Right ventricle myocardium superior (tissue), 1 donor: ENCODE data around the gene HLA-DMA. TPM values are rescaled to one million over a fixed set of nuclear protein-coding genes. Genes with fewer than 3 reads are reported as not detected.
A peak's percentile ranks its signal among the peaks of the same experiment; 100 is the strongest.

Source experiments
- ATAC-seq: fragments of 200-7000 bp; cut with Tn5 transposase; one replicate; pipeline ENCODE4 v1.9.1; 2020; ENCODE audit warnings: mild to moderate bottlenecking; ENCODE audit not compliant: poor library complexity
- DNase-seq: peaks from one replicate; pipeline ENCODE4 v3.0.0-alpha.2; 2020
- intact Hi-C: fragments of 100-400 bp; cut with DNase I; formaldehyde crosslinking; loops from one replicate; pipeline ENCODE4 v1.11.2; 2022
- total RNA-seq: library from RNA; stranded (reverse); fragmentation: NEBNext Ultra II Directional; extraction: Animal tissue kit (Norgen Biotek cat#: 25700); gene quantifications from one replicate; pipeline ENCODE4 v1.2.1, GENCODE V29; 2021
- donor health status: DM: no; HTN: yes; CAD: no; lungs with severe emphysema.

The HLA-DMA gene
- total RNA-seq, 1 donor from 2014 or later, result 16.3 TPM

DNA sequence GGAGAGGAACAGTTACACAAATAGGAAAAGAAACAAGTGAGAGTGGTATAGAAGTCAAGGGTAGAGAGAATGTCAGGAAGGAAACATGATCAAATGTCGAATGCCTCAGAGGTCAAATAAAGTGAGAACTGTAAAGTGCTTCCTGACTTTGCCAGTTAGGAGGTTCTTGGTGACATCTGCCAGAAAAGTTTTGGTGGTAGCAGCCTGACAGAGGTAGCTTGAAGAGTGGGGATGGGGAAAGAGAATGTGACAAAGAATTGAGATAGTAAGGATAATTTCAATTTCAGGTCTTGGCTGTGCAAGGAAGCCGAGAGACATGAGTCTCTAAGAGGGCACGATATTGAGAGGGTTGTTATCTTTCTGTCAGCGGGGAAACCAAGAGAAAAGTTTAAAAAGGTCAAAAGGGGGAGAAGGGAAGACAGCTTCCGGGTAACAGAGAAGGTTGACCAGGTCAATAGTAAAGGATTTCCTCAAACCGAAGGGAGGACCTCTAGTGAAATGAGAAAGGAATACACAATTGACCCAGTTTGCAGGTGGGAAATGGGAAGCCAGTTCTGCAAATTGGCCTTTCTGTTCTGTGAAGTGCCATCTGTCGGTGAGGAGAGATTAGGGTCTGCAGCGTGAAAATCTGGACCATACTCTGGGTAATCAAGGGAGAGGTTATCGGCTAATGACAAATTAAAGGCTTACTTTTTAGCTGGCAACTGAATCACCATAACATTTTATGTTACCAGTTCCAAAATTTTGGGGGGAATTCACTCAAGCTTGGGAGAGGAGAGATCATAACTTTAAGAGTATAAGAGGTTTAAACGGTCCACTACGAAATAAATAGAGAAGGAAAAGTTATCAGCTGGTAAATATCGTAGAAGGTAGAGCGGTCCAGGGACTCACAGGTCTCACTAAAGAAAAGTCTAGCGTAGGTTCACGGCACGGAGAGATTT, 14.5 kb upstream of the HLA-DMA start:
- no peak for DNase-seq
- ATAC-seq, result no peak
- intact Hi-C loops, result no loop called here

DNA sequence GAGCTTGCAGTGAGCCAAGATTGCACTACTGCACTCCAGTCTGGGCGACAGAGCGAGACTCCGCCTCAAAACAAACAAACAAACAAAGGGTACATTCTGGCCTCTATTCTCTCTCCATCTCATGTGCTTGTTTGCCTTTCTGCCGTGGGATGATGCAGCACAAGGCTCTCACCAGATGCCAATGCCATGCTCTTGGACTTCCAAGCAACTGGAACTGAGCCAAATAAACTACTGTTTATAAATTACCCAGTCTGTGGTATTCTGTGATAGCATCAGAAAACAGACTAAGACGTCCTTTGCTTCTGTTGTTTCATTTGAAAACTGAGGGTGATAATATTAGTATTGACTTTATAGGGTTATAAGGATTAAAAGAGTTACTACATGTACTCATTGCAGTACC, 11.9 kb upstream of the HLA-DMA start:
- intact Hi-C loops, result no loop called here
- ATAC-seq (no peak), DNase-seq (no peak)

DNA sequence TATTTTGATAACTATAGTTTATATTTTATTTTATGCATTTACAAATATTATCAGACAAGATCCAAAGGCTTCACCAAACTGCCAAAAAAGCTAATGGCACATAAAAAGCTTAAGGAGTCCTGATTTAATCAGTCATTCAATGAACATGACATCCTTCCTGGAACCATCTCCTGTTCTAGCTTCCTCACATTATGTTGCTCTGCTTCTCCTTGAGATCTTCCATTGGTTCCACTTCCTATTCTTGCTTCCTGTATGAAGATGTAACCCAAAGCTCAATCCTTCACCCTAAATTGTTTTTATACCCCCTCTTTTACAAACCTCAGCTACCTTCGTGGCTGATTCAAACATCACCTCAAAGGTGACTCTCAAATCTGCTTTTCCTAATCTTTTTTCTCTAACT, 11.0 kb upstream of the HLA-DMA start:
- DNase-seq (no peak), ATAC-seq (no peak)
- intact Hi-C loops, result no loop called here

DNA sequence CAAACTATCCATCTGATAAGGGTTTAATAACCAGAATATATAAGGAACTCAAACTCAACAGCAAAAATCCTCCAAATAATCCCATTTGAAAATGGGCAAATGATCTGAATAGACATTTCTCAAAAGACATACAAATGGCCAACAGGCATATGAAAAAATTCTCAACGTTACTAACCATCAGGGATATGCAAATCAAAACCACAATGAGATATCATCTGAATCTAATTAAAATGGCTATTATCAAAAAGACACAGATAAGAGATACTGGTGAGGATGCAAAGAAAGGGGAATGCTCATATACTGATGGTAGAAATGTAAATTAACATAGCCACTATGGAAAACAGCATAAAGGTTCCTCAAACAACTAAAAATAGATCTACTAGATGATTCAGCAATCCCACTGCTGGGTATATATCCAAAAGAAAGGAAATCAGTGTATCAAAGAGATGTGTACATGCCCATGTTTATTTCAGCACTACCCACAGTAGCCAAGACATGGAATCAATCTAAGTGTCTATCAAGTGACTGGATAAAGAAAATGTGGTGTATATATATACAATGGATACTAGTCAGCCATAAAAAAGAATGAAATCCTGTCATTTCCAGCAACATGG, 9.4 kb upstream of the HLA-DMA start:
- ATAC-seq, result no peak
- intact Hi-C loops, result no loop called here

DNA sequence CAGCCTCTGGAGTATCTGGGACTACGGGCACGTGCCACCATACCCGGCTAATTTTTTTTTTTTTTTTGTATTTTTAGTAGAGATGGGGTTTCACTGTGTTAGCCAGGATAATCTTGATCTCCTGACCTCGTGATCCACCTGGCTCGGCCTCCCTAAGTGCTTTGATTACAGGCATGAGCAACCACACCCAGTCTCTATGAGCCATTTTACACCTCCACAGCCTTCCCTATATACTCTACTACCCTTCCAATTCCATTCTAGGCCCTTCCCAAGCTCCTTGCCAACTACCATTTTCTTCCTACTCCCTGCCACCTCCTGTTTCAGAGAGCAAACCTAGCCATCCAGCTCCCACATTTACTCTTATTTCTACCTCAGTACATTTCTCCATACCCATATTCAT, 7.7 kb upstream of the HLA-DMA start:
- intact Hi-C loops, result no loop called here
- ATAC-seq (no peak), DNase-seq (no peak)

More for the DNA sequence above, 9.4 kb upstream of the HLA-DMA start:
- DNase-seq, result no peak

DNA sequence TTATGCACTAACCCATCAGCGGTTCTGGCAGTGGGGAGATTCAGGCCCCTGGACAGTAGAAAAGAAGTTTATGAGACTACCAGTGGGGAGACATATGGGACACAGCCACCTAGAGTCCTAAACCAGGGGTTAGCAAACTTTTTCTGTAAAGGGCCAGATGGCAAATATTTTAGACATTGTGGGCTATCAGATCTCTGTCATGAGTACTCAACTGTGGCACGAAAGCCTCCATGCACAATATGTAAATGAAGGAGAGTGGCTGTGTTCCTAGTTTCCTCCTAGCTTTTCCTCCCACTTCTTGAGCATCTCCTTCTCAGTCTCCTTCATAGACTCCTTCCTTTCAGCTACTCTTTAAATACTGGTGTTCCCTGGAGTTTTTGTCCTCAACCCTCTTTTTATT, 3.3 kb upstream of the HLA-DMA start:
- intact Hi-C loops, result no loop called here
- ATAC-seq, result no peak
- DNase-seq, result no peak

DNA sequence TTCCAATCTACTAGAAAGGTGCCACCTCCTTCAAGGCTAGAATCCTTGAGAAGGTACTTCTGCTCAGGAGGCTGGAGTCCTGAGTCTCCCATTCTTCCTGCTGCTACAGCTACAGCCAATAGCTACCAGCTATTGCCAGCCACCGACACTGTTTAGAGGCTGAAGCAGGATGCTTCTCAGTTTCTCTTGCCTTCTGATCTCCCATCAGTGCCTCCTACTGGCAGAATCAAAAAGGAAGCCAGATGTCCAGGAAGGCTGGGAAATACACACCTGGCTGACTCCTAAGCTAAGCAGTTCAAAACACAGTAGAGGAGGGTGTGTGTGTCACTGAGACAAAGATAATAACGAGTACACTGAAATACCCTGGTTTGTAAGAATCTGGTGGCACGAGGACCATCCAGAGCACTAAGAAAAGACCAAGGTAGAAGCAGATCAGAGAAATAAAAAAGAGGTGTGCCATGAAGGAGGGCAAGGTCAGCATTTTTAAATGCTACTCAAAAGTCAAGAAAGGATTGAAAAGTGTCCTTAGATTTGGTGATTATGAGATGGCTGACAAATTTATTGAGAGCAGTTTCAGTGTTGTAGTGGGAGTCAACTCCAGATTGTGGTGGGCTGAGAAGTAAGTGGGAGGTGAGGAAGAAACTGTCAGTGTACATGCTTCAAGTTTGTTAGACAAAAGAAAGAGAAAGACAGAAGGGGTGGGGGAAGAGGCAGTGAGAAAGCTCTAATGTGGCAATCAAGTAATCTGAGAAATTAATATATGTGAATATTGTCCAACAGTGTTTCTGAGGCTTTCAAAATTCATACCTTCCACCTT, 2.3 kb upstream of the HLA-DMA start:
- intact Hi-C loops, result no loop called here
- ATAC-seq (no peak), DNase-seq (no peak)

DNA sequence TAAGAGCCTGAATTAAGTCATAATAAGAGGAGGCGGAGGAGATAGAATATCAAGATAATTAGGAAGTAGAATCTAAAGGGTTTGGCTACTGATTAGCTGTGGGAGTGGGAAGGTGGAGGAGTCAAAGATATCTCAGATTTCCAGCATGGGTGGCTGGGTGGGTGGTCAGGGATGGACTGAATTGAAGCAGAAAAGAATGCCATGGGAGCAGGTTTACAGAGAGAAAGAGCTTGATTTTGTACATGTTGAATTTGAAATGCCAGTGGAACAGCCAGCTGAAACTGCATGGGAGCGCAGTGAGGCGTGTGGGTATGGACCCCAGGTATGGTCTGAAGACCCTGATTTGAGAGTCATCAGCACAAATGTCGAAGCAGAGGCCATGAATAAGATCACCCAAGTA, 1.4 kb upstream of the HLA-DMA start:
- no peak for DNase-seq
- intact Hi-C loops, result no loop called here
- ATAC-seq, result no peak

DNA sequence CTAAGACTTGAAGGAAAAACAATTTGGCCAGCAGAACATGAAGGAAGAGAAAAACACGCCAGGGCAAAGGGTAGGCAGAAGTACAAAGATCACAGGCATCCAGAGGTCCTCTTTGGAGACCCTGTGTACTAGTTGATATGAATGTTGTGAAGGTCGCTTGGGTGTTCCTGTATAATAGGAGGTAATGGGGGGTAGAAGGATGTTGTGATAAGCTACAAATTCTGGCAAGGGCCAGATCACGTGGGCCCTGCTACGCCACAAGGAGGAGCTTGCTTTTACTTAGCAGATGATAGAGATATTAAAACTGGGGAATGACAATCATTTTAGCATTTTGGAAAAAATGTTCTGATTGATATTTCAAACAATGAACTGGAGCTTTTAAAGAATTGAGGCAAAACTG, 878 bp upstream of the HLA-DMA start:
- ATAC-seq (no peak), DNase-seq (no peak)
- intact Hi-C loops, result no loop called here

DNA sequence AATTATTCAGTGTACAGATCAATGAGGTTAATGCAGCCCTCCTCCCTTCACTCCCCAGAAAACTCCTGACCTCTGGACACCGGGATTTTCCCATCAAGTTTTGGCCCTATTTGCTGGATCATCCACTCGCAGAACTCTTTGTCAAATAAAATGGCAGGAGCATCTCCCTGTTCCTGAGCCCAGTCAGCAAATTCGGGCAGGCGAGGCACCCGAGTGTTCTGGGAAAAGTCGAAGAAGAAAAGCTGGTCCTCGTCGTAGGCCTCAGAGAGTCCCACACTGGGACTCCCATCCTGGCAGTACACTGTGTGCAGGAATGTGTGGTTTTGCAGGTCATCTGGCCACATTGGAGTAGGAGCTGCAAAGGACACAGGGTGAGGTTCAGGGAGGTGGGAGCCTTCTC, 2.4 kb downstream of the HLA-DMA start:
- no peak for DNase-seq
- intact Hi-C loops, result no loop called here
- no peak for ATAC-seq

DNA sequence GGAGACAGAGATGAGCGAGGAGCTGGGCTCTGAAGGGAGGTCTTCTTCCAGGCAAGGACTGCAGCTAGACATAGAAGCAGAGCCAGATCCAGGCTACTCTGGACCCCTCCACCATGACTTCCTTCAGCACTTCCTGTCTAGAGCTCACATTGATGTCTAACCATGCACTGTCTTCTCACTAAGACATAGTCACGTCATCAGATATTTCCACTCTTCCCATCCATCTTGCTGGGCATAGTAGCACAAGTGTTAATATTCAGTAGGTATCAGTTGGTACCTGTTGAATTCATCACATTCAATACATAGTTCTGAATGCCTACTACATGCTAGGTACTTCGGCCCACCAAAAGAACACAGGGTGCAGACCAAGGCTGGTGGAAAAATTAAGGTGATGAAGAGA, 2.9 kb downstream of the HLA-DMA start:
- intact Hi-C loops, result no loop called here
- ATAC-seq, result no peak
- DNase-seq, result no peak

DNA sequence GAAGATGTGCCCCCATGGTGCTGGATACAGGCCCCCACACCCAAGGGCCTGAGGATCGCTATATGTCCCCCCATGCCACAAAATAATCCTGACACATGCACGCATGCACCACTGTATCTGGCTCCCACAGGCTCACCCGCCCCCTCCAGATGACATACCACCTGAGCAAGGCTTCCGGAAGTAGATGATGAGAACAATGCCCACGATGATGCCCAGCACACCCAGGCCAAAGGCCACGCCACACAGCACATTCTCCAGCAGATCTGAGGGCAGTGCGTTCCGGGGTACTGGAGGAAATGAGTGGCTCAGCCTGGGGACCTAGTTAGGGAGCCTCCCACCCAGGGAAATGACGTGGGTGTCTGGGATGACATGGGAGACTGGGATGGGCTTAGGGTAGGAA, 3.8 kb downstream of the HLA-DMA start:
- DNase-seq (no peak), ATAC-seq (no peak)
- intact Hi-C loops, result no loop called here

DNA sequence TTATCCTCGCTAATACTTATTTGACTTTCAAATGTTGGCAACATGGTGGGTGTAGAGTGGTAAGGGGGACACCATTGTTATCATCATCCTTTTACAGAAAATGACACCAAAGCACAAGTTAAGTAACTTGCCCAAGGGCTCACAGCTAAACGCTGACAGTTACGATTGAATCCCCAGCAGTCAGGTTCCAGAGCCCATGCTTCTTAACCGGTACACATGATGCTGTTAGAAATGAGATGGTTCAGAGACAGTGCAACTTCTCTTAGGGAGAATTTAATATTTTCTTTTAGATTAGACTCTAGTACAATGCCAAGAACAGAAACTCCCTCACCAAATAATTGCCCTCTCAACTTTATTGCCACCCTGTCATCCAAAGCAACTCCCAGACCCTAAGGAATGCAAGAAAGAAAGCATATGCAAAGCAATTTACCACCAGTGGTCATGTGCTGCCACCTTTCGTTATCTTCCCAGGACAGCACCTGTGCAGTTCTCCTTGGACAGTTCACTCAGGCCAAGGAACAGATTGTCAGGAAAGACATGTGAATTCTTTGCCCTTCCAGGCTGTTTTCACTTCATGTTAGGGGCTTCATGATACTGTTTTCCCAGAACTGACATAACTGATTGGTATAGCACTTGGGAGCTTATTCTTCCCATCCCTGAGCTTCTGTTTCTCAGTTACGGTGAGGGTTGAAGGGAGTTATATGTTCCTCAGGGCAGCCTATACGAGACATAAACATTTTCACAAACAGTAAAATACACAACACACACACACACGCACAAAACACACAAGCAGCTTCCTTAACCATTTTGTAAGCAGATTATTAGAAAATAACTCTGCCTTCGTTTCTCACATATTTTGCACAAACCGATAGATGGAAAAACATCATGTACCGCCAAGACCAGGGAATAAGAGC, 5.1 kb downstream of the HLA-DMA start:
- intact Hi-C loops, result no loop called here
- ATAC-seq, result no peak
- no peak for DNase-seq

DNA sequence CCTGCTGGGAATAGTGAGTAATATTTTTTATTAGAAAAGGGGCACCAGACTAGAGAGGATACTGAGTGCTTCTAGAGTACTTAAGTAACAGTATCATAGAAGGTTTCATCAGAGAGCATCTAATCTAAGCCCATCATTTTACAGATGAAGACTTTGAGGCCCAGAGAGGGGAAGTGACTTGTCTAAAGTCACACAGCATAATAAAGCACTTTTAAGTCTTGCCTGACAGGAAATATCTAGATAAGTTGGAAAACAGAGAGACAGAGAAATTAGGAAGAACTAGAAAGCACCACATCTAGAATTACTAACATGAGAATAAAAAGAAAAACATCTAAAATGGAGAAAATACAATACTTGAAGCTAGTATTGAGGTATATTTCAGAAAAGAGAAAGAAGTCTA, 6.0 kb downstream of the HLA-DMA start:
- no peak for ATAC-seq

DNA sequence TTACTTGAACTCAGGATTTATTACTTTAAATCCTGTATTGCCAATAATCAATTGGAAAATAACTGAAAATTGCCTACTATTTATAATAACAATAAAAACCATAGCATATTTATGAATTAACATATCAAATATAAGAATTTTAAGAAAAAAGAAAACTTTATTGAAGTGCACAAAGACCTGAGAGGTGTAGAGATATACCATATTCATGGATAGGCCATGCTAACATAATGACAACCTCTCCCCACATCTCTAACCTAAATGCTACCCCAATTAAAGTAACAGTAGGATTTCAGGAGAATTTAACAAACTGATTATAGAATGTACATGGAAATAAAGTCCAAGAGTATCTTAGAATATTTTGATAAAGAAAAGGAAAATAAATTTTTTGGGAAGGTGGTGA, 6.9 kb downstream of the HLA-DMA start:
- no peak for ATAC-seq
- DNase-seq, result no peak
- intact Hi-C loops, result no loop called here

More for the DNA sequence above, 6.0 kb downstream of the HLA-DMA start:
- intact Hi-C loops, result no loop called here
- DNase-seq, result no peak

DNA sequence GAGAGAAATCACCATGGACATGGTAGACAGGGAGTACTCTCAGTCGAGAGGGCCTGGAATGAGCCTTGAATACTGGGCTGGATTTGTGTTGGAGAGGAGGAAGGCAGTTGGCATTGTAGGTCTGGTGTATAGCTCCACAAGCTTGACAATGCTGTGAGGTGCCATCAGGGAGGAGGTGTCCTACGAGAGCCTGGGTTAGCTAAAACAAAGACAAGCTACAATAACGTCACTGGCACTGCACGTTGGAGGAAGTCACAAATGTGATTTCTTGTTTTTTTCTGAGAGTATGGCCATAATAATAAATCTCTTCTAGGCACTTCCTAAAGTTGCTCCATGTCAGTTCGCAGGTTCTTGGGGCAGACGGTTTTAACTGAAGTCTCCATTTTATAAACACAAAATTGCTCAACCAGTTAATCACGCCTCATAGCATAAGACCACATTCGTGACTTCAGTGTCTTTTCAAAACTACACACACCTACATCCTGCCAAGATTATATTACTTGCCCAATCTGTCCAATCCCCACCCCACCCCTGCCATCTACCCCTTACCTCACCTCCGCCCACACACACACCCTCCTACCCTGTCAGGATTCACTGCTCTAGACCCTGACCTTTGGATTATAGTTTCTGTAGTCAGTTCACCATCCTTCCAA, 7.7 kb downstream of the HLA-DMA start:
- intact Hi-C loops, result no loop called here
- ATAC-seq (no peak), DNase-seq (no peak)

DNA sequence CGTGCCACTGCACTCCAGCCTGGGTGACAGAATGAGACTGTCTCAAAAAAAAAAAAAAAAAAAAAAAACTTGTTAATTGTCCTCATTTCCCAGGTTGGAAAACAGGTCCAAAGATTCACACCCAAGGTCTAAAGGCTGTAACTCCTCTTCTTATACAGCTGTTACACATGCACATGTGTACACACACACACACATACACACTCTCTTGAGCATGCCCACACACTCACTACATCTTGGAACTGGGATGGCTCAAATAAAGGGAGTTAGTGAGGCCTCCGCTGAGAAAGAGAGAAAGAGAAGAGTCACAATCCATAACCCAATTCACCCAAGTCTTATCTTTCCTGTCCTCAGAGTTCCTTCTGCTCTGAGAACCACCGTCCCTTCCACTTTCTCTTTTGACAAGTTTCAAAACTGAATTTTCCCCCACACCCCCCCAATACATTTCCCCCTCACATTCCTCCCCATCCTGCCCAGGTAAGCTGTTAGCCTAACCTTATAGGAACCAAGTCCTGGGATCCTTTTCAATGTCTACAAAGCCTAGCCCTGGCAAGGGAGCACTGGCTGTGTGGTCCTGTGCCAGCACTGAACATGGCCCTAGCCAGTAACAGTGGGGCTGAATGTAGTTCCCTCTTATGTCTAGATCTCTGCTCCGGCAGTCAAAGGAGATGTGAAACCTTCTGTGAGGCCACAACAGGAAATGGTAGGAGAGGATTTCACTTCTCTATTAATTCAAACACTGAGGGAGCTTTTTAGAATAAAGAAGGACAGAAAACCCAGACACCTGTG, 8.8 kb downstream of the HLA-DMA start:
- intact Hi-C loops, result no loop called here

More for the DNA sequence above, 8.8 kb downstream of the HLA-DMA start:
- ATAC-seq, result peak; percentile 61
- DNase-seq, result peak; percentile 50
